DMS79 (cell line): Measurements from ENCODE around the gene ATL1.
A peak's percentile ranks its signal among the peaks of the same experiment; 100 is the strongest.

ENCODE experiments used
- DNase-seq: peaks from one replicate; lab custom pipeline; 2025; lab: John Stamatoyannopoulos, UW

The ATL1 gene

GRCh38 chr14:50559990-50560930, at the start of gene ATL1:
Gene ATL1 (plus strand): TSS chr14:50560145. CDS start chr14:50560266, 121 bp downstream.
- peak; percentile 76 for DNase-seq

DNA sequence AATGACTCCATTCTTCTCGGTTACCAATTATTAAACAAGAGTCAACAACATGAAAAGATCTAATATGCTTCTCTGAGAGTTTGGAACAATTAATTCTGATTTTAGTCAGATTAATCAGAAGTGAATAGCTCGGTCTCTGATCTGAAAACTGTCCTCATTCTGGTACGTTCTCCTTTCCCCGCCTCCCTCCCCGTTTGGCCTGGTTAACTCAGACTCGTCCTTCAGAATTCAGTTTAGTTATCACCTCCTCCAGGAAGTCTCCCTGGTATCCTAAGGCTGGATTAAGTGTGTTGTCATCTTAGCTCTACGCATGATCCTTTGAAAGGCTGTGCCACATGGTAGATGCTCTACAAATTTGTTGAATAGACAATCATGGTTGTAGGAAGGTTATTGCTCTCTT, 49.8 kb upstream of the ATL1 start:
- no peak for DNase-seq

DNA sequence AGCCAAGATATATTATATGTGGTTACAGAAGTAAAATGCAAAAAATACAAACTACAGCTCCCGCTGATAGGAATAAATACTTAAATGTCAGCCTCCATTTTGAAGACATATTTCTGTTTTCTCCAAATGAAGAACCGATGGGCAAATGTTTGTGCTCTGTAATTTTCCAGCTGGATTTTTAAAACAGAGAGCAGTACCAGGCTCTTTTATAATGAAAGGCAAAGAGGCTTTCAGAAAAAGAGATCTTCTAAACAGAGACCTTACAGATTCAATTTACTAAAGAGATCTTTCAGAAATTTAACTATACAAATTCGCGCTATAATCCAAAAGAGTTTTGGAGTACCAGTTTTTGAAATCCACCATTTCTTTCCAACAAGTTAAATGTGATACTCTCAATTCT, 47.5 kb upstream of the ATL1 start:
- DNase-seq: no peak

DNA sequence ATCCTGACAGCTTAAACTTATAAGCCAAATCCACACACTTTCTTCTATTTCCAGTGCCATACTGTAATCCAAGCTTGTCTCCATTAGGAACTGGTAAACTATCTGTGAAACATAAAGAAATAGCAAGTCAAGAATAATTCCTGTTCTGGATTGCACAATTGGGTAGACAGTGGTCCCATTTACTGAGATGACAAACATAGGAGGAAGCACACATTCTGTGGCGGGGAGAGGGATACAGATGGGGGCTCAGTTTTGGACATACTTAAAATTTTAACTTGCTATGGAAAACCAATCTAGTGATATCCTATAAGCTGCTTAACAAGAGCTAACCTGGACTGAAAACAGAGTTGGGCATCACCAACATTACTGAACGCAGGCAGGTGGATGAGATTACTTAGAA, 43.9 kb upstream of the ATL1 start:
- no peak for DNase-seq

GRCh38 chr14:50520947-50521815, 38.8 kb upstream of the ATL1 start:
- DNase-seq: no peak

- DNase-seq: no peak
Measured at GRCh38 chr14:50521912-50522341, 38.0 kb upstream of the ATL1 start.

GRCh38 chr14:50523271-50524041, 36.5 kb upstream of the ATL1 start:
- DNase-seq: no peak

DNA sequence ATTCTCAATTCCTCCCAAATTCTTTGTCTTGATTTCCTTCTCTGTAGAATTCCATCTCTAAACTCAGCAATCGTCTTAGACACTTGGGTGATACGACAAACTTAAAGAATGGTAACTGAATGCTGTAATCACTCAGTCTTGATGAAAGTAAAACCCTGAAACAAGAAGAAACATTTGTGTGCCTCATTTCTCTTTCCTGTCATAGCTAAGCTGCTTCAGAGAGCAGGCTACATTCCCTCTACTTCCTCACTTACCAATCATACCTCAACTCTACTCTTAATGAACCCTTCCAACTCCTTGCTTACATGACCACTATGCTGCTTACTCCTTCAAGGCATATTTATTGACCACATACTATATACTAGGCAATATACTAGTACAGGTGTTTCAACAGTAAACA, 35.9 kb upstream of the ATL1 start:
- no peak for DNase-seq

GRCh38 chr14:50524731-50525515, 35.0 kb upstream of the ATL1 start:
- no peak for DNase-seq

- no peak for DNase-seq
Measured at GRCh38 chr14:50528000-50528399, 31.9 kb upstream of the ATL1 start.

- DNase-seq: no peak
Measured at GRCh38 chr14:50529288-50530179, 30.4 kb upstream of the ATL1 start.

- DNase-seq: no peak
Measured at GRCh38 chr14:50530358-50530757, 29.6 kb upstream of the ATL1 start.

- DNase-seq: no peak
Measured at GRCh38 chr14:50530794-50531365, 29.1 kb upstream of the ATL1 start.

- no peak for DNase-seq
Measured at GRCh38 chr14:50531595-50532501, 28.1 kb upstream of the ATL1 start.

- DNase-seq: peak; percentile 84
Measured at GRCh38 chr14:50532502-50533240, 27.3 kb upstream of the ATL1 start, which contains the start of gene MAP4K5. Gene MAP4K5 (minus strand): TSS chr14:50532569. CDS start chr14:50532049, 520 bp downstream.

- DNase-seq: no peak
Measured at GRCh38 chr14:50533241-50533705, 26.7 kb upstream of the ATL1 start.

GRCh38 chr14:50533806-50534205, 26.1 kb upstream of the ATL1 start:
- no peak for DNase-seq

GRCh38 chr14:50534416-50534815, 25.5 kb upstream of the ATL1 start:
- no peak for DNase-seq
